GM19468 (cell line): ENCODE data around the gene RUFY4.

Experiments
- ATAC-seq: cut with Tn5 transposase; IDR thresholded peaks from one replicate; pipeline ENCODE4 v1.9.1; 2021; ENCODE audit warnings: mild to moderate bottlenecking, moderate library complexity, moderate number of reproducible peaks; ENCODE audit not compliant: unreplicated experiment; ENCODE audit errors: extremely low read depth

The RUFY4 gene

GRCh38 chr2:218068721-218069334 lies at the start of gene RUFY4:
Gene RUFY4, plus strand, starts transcription at chr2:218069253. Its CDS starts 1,353 bp downstream, at chr2:218070606.
- peak; percentile 83 for ATAC-seq

- ATAC-seq: no peak
Measured at GRCh38 chr2:218019411-218020060, 49.5 kb upstream of the RUFY4 start.

DNA sequence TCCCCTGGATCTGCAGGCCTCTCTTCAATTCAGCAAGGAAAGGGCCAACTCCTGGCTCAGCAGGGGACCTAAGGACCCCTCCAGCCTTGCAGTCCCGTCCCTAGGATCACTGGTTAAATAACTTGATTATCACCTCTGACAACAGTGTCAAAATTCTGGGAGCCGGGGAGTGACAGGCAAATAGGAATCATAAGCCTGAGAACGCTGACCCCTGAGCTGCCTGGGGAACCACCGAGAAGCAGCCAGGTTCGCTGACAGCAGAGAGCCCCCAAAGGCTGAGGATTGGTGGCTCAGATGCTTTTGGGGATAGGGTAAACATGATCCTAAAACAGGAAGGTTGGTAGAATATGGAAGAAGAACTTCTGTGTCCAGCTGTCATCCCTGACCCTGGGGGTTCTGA lies 48.8 kb upstream of the RUFY4 start:
- ATAC-seq: no peak

DNA sequence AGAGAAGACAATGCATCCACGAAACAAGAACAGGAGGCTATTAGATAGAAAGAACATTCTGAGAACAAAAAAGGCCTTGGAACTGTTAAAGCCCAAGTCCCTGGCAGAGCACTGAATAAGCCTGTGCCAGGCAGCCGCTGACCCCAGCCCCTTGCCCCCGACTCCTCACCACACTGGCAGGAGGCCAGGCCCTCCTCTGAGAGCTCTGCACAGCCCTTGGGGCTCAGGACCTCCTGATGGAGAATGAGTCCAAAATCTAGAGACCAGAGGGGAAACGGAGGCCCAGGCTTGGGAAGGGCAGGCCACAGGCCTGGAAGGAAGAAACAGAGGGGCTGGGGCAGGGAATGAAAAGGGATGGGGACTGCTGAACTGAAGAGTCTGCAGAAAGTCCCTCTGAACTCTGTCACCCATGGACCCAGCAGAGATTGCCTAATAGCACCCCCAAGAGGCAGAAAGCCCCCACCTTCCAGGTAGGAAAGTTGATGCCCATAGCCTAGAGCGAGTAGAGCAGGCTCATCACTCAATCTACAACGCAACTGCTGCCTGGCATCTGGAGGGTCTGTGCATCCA lies 48.0 kb upstream of the RUFY4 start:
- no peak for ATAC-seq

DNA sequence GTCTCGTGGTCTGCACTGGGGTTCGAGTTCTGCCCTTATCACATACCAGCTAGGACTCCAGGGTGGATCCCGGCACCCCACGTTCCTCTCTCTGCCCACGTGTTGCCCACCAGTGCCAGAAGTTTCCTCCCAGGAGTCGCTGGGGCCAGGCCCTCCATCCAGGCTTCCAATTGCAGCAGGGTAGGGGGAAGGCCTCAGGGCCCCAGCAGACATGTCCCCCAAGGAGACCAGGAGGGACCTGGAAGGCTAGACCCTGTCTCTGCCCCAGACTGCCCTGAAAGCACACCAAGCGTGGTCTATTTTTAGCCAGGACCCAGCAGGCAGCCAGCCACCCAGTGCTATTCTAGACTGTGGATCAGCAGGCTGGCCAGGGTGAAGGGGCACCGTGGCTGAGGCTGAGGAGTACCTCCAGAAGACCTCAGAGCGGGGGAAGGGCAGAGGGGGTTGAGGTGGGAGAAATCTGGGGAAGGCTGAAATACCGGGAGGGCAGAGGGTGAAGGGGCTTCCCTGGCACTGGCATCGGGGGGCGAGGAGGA lies 47.4 kb upstream of the RUFY4 start:
- ATAC-seq: no peak

GRCh38 chr2:218022131-218022850 lies 46.8 kb upstream of the RUFY4 start:
- ATAC-seq: no peak

DNA sequence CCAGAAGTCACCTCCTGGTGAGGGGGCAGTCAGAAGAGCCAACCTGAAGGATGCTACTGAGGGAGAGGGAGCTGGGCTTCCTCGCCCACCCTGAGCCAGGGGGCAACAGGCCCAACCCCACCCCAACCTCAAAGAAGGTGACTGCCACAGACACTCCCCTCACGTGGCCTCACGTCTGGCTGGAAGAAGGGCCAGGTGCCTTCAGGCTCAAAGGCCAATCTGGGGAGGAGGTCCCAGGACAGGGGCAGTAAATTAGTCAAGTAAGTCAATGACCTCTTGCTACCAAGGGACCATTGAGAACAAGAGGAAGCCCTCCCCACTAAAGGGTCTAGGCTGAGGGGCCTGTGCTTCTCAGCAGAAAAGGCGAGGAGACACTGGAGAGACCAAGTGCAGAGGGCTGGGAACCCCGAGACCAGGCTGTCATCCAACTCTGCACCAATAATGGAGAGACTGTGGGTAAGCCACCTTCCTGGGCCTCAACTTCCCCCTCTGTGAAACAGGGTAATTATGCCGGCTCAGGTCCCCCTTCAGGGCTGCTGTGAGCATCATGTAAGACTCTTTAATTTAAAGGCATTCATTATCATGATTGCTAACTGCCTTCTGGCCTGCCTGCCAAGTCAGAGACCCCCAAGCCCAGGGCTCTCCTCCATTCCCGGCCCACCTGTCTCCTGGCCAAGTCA lies 46.1 kb upstream of the RUFY4 start:
- ATAC-seq: no peak

DNA sequence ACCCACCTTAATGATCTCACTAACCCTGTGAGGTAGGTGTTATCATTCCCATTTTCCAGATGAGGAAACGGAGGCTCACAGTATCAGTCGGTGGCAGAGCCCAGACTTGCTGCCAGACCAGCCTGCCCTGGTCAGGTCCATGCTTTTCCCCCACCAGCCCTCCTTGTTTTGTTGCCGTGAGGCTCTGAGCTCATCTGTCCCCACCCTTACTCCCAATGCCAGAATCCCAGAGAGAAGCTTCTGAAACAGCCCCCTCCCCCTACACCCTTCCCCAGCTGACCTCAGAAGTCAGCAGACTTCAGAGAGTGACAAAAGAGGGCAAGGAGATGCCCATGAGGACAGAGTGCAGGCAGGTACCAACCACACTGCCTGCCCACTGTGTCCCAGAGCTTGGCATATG lies 45.4 kb upstream of the RUFY4 start:
- ATAC-seq: no peak

GRCh38 chr2:218024336-218024735 lies 44.7 kb upstream of the RUFY4 start:
- no peak for ATAC-seq

GRCh38 chr2:218024871-218025270 lies 44.2 kb upstream of the RUFY4 start:
- ATAC-seq: no peak

DNA sequence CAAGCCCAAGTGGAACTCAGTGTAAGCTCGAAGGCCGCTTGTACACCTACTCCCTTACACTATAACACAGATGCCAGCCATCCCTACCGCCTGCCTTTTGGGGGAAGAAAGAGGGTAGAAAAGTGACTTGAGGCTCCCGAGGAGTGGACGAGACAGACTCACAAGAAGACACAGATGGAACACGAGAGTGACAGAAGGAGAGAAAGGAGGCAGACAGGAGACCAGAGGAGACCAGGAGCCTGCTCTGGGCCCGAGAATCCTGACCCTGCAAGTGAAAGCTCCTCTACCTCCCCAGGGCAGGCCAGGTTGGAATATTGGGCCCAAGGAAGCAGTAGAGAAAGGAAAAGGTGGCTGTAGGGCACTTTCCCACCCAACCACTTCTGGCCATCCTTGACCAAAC lies 42.8 kb upstream of the RUFY4 start:
- ATAC-seq: no peak

DNA sequence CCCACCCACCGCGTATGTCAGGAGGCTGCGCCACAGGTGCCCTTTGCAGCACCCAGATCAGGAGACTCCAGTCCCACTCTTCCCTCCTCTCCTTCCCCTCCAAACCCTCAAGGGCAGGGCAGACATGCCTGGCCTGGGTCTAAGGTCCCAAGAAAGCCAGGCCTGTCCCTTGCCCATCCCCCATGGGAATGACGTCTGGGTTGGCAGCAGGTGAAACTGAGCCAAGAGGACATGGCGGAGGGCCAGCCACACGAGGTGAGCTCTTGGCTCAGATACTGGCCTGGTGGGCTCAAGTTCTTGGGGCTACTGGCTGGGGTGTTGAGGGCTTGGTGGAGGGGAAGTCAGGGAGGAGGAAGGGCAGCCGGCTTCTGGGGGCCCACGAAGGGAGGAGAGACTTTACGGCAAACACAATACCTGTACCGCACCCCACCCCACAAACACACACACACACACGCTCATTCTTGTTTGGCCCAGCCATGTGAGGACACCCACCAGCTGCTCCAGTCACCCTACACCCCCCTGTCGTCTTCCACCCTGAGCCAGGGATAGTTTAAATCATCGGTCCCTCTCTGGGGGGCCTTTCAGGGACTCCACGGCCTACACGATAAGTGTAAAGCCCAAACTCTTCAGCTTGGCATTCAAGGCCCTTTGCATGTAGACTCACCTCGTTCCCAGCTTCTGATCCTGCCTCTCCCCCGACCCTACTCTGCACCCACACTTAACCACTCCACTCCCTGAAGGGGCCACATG lies 42.2 kb upstream of the RUFY4 start:
- ATAC-seq: no peak

DNA sequence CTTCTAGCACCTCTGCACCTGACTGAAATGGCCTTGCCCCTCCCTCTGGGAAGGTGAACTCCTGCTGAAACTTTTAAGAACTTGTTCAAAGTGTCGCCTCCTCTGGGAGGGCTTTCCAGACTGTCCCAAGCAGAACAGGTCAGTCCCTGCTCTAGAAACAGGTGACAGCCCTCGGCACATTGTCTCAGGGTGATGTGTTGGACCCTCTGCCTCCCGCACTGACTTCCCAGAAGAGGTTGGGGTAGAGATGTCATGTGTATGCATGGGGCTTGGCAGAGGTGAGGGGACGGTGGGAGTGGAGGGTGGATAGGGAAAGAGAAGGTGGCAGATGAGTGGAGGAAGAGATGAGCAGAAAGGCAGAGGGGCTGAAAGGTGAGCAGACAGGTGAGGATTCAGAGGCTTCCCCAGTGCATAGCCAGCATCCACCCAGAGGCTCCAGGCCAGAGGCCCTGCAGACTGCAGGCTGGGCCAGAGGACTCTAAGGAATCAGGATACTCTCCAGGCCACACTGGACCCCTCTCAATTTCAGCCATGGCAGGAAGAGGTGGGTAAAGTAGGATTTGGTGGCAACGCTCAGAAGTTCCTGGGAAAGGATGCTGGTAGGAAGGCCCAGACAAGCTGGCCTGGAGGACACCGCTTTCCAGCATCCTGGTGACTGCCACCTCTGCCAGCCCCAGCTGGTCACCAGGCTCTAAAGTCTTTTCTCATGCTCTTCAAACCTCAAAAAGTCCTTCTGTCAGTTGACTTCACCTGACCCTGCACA lies 41.4 kb upstream of the RUFY4 start:
- ATAC-seq: no peak

- ATAC-seq: no peak
Measured at GRCh38 chr2:218028189-218028495, 40.9 kb upstream of the RUFY4 start.

- ATAC-seq: no peak
Measured at GRCh38 chr2:218028562-218029348, 40.3 kb upstream of the RUFY4 start.

DNA sequence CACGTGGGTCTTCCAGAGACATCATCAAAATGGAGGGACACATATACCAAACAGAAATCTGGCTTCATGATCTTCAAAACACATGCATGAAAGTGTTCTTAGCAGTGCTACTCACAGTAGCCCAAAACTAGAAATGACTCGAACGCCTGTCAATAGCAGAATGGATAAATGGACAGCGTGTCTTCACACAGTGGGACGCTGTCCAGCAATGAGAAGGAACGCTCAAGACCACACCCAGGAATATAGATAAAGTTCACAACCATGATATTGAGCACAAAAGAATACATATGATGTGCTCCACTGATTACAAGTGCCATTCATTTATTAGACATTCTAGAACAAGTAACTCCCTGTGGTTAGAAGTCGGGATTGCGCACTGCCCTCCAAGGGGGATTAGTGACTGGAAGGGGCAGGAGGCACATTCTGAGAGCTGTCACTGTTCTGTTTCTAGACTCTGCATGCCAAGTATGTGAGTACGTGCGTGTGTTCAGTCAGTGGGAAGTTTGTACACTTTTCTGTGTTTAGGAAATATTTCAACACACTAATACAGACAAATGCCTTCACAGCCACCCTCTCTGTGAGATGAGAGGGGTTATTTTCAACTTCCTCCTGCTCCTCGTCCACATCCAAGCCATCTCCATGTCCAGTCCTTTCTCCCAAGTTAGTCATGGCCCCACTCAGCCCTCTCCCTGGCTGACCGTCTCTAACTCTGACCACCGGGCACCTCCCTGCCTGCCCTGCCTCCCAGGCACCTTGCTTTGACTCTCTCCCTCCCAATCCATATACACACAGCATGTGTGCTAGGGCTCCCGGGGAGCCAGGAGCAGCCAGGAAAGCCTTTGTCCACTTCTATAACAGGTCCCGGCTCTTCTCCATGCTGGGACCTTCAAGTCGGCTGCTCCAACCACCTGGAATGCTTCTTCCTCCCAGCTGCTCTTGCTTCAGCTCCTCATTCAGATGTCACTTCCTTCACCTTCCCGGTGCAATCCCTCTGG lies 39.4 kb upstream of the RUFY4 start:
- ATAC-seq: no peak
